Natural killer cell (primary cell): ENCODE measurements around the gene TSPAN18. TPM values are rescaled to one million over a fixed set of nuclear protein-coding genes. Genes with fewer than 3 reads are reported as not detected.
A peak's percentile ranks its signal among the peaks of the same experiment; 100 is the strongest.

Experiments
- ATAC-seq, 3 donors: fragments of 150-1000 bp in 2 of 3; fragments of 200-7000 bp in 1 of 3; cut with Tn5 transposase; 1 replicate in 1 of 3; 2 replicates in 2 of 3; pipeline ENCODE4 v1.10.0; 2021; ENCODE audit warnings: mild to moderate bottlenecking in 2 of 3, moderate library complexity in 2 of 3
- DNase-seq, 2 donors: peaks; one replicate each; pipeline versions ENCODE4 v3.0.0 to v3.0.0-alpha.2; 2013 to 2021; ENCODE audit warnings: mixed read lengths in 1 of 2
- H3K27ac ChIP-seq: one replicate; pipeline ENCODE4 v1.5.1; 2013; ENCODE audit warnings: mild to moderate bottlenecking, low read length
- H3K27me3 ChIP-seq: one replicate; pipeline ENCODE4 v1.6.1; 2013; ENCODE audit warnings: low read length; ENCODE audit not compliant: control insufficient read depth, insufficient read depth
- H3K36me3 ChIP-seq: one replicate; pipeline ENCODE4 v1.6.1; 2013; ENCODE audit warnings: low read length; ENCODE audit not compliant: control insufficient read depth, insufficient read depth
- H3K4me1 ChIP-seq: one replicate; pipeline ENCODE4 v1.6.1; 2013; ENCODE audit warnings: low read length; ENCODE audit not compliant: control insufficient read depth, insufficient read depth
- H3K4me3 ChIP-seq: one replicate; pipeline ENCODE4 v1.5.1; 2013; ENCODE audit warnings: low read length
- H3K9me3 ChIP-seq: one replicate; pipeline ENCODE4 v1.6.1; 2013; ENCODE audit warnings: low read length; ENCODE audit not compliant: control insufficient read depth, insufficient read depth
- H3K27ac Mint-ChIP-seq, 2 donors: one replicate each; pipeline ENCODE4 v1.8.0; 2022; ENCODE audit warnings: mild to moderate bottlenecking in 2 of 2, mixed read lengths in 2 of 2, moderate library complexity in 1 of 2
- H3K27me3 Mint-ChIP-seq, 2 donors: one replicate each; pipeline ENCODE4 v1.8.0; 2022; ENCODE audit warnings: low read depth in 2 of 2, mixed read lengths in 2 of 2
- H3K36me3 Mint-ChIP-seq: one replicate; pipeline ENCODE4 v1.8.0; 2022; ENCODE audit warnings: mixed read lengths
- H3K4me1 Mint-ChIP-seq, 2 donors: one replicate each; pipeline ENCODE4 v1.8.0; 2022; ENCODE audit warnings: mixed read lengths in 2 of 2
- H3K4me3 Mint-ChIP-seq: one replicate; pipeline ENCODE4 v1.8.0; 2022; ENCODE audit warnings: mild to moderate bottlenecking, moderate library complexity, mixed read lengths
- H3K9me3 Mint-ChIP-seq, 2 donors: one replicate each; pipeline ENCODE4 v1.8.0; 2022; ENCODE audit warnings: mixed read lengths in 2 of 2
- CTCF ChIP-seq: fragments of 200-600 bp; IDR thresholded peaks from one replicate; pipeline ENCODE4 v1.8.0; 2022; ENCODE audit warnings: antibody characterized with exemption
- WGBS: methylation state at CpG from one replicate; pipeline ENCODE4 v1.1.7; 2013; ENCODE audit warnings: missing lambda C conversion rate; ENCODE audit not compliant: insufficient coverage; 5-methylcytosine and 5-hydroxymethylcytosine counted together
- intact Hi-C: fragments of 100-400 bp; cut with micrococcal nuclease; formaldehyde crosslinking; loops from one replicate; pipeline ENCODE4 v1.14.2; 2022
- total RNA-seq, 4 donors: library from RNA; stranded (reverse); fragments of 120-200 nt in 1 of 4; gene quantifications; one replicate each; pipeline versions ENCODE4 v1.2.3 to v1.2.4, GENCODE V29; 2013 to 2022

Gene TSPAN18
- total RNA-seq, 3 donors from 2014 or later (not counting 1 experiment from before 2014, with no cell fraction given): 1.9 to 2.4 (median 2.3) TPM

GRCh38 chr11:44974402-44975000 is 247.7 kb downstream of the TSPAN18 start:
- Mint-ChIP-seq H3K27me3 (peaks cover 0 to under 1% of the 10 kb centered on the region in 2 donors), H3K27ac (no peak overlapping the region)
- no peak for TF ChIP-seq CTCF

GRCh38 chr11:44976576-44976975 is 249.8 kb downstream of the TSPAN18 start:
- peaks cover 0 to 2% of the 10 kb centered on the region in 2 donors for H3K27me3 Mint-ChIP-seq
- H3K4me1 ChIP-seq: peaks cover 74% of the 10 kb centered on the region
- H3K27me3 ChIP-seq: no peaks in the 10 kb centered on the region
- 95% methylated on average over 5 of the region's 5 CpGs for WGBS
- H3K27ac ChIP-seq: no peak overlapping the region
- H3K9me3 ChIP-seq: no peaks in the 10 kb centered on the region
- DNase-seq: no peak
- TF ChIP-seq CTCF: no peak
- no peak for ATAC-seq
- H3K4me1 Mint-ChIP-seq: peaks cover 39 to 45% of the 10 kb centered on the region in 2 donors
- no peak overlapping the region for H3K4me3 Mint-ChIP-seq
- intact Hi-C loops: no loop called here
- H3K4me3 ChIP-seq: no peak overlapping the region
- H3K27ac Mint-ChIP-seq: no peak overlapping the region
- H3K36me3 ChIP-seq: no peaks in the 10 kb centered on the region
- no peaks in the 10 kb centered on the region for H3K9me3 Mint-ChIP-seq
- no peaks in the 10 kb centered on the region for H3K36me3 Mint-ChIP-seq

More at GRCh38 chr11:44974402-44975000, 247.7 kb downstream of the TSPAN18 start:
- 67% methylated on average over 12 of the region's 12 CpGs for WGBS
- H3K27ac ChIP-seq: no peak overlapping the region
- H3K4me1 Mint-ChIP-seq: peaks cover 23 to 30% of the 10 kb centered on the region in 2 donors
- no peaks in the 10 kb centered on the region for H3K27me3 ChIP-seq
- no peak overlapping the region for H3K4me3 ChIP-seq
- intact Hi-C loops: no loop called here
- no peaks in the 10 kb centered on the region for H3K36me3 ChIP-seq
- no peaks in the 10 kb centered on the region for H3K9me3 ChIP-seq
- ATAC-seq: peak in 2 of 3 donors; percentile 2 to 9
- H3K4me3 Mint-ChIP-seq: peak overlapping the region; percentile 45
- no peaks in the 10 kb centered on the region for H3K36me3 Mint-ChIP-seq
- no peak for DNase-seq
- peaks cover 53% of the 10 kb centered on the region for H3K4me1 ChIP-seq
- H3K9me3 Mint-ChIP-seq: no peaks in the 10 kb centered on the region

DNA sequence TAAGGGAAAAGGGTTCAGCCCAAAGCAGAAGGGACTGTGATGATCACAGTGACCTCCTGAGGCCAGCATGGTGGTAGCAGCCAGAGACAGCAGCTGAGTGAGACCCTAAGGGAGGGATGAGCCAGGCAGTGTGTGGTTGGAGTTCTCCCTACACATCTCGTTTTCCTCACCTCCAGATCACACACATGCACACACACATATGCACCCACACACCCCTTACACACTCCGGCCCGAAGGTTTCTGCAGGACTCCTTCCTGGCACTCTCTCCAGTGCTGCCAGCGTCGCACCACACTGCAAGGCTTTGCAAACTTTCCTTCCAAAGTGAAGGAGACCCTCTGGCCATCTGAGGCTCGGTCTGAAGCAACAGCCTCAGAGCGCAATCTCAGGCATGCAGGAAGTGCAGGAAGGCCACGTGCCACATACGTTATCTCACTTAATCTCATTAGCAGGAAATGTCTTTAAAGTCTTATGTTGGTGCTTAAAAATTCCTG is 250.8 kb downstream of the TSPAN18 start:
- H3K4me3 Mint-ChIP-seq: peak overlapping the region; percentile 64
- ATAC-seq: peak in 2 of 3 donors; percentile 38 to 44

More for the DNA sequence above, 250.8 kb downstream of the TSPAN18 start:
- H3K4me3 ChIP-seq: no peak overlapping the region
- Mint-ChIP-seq H3K27ac (no peak overlapping the region), H3K27me3 (peaks cover 0 to 2% of the 10 kb centered on the region in 2 donors), H3K36me3 (no peaks in the 10 kb centered on the region), H3K4me1 (peaks cover 41 to 45% of the 10 kb centered on the region in 2 donors), H3K9me3 (no peaks in the 10 kb centered on the region)
- no peaks in the 10 kb centered on the region for H3K9me3 ChIP-seq
- no peak for TF ChIP-seq CTCF
- 27% methylated on average over 7 of the region's 9 CpGs for WGBS
- H3K27me3 ChIP-seq: no peaks in the 10 kb centered on the region
- DNase-seq: peak in 1 of 2 donors; percentile 49
- peaks cover 77% of the 10 kb centered on the region for H3K4me1 ChIP-seq
- no peaks in the 10 kb centered on the region for H3K36me3 ChIP-seq
- no peak overlapping the region for H3K27ac ChIP-seq
- intact Hi-C loops: no loop called here
